HG03521 (cell line): ENCODE data around the gene PEX11A.

ENCODE experiments used
- ATAC-seq: cut with Tn5 transposase; IDR thresholded peaks from one replicate; pipeline ENCODE4 v1.9.1; 2021; ENCODE audit warnings: mild to moderate bottlenecking, moderate library complexity; ENCODE audit not compliant: unreplicated experiment

The PEX11A gene

DNA sequence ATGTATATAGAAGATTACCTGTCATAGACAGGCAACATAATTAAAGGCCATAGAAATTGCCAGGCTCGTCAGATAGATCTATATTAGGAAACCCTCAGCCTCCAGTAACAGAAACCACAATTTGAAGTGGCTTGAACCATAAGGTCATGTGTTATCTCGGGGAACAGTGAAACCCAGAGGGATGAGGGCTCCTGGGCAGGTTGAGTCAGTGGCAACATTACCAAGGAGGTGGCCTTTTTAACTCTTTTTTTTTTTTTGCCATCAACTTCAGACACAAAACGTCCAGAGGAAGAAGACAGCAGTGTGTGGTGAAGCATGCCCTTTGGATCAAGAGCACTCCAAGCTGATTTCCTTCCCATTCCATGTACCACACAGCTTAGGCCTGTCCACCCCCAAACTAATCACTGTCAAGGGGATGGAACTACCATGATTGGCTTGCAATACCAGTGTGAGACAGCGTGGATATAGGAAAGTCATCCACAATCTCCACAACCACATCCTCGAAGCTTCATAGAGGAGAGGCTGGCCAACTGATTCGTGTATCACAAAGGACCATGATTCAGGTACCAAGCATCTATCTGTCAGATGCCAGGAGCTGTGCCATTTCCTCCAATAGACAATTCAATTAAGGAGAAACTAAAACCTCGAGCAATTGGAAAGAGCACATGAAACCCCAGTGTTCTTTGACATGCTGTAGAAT is 34.3 kb downstream of the PEX11A start:
- ATAC-seq, result no peak

GRCh38 chr15:89654847-89655805 is 35.4 kb downstream of the PEX11A start, which contains the start of gene KIF7:
TSS of gene KIF7 (minus strand) at chr15:89655467. CDS start at chr15:89652930, 2,537 bp downstream.
- ATAC-seq, result no peak

DNA sequence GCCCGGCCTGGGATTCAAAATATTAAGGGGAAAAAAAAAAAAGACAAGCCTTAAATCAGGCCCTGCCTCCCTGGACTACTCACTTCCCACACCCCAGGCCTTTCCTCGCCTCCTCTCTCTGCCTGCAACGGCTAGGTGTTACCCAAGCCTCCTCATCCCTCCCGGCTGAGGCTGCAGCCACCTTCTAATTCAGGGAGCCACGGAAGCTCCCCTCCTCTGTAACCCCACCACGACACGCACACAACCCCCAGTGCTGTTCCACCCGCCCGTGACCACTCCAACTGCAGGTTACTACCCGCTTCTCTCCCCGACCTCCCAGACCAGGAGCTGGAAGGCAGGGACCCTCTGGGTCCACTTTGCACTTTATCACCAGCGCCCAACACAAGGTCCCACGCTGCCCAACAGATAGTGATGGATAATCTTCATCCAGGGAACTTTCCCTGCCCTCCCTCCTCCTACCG is 36.2 kb downstream of the PEX11A start:
- no peak for ATAC-seq

DNA sequence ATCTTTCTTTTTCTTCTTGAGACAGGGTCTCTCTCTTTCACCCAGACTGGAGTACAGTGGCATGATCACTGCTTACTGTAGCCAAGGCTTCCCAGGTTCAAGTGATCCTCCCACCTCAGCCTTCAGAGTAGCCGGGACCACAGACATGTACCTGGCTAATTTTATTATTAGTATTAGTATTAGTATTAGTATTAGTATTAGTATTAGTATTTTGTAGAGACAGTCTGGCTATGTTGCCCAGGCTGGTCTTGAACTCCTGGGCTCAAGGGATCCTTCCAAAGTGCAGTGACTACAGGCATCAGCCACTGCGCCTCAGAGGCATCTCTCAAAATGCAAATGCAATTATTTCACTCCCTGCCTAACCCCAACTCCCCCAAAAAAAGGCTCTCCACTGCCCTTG is 37.0 kb downstream of the PEX11A start:
- no peak for ATAC-seq

DNA sequence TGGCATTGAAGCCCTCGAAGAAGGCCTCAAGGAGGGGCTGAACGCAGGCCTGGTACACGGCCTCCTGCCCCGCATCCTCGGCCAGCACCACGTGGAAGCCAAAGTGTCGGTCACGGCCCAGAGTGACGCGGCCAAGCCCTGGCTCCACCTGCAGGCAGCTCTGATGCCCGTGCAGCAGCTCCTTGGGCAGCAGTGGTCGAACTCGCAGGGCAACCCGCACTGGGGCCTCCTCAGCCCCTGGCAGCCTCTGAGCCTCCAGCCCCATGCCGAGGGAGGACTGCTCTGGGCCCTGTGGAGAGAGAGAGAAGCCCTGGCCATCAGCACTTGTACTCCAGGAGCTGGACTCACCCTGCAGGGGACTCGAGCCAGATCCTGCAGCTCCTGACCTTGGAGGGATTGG is 37.9 kb downstream of the PEX11A start:
- ATAC-seq, result no peak

DNA sequence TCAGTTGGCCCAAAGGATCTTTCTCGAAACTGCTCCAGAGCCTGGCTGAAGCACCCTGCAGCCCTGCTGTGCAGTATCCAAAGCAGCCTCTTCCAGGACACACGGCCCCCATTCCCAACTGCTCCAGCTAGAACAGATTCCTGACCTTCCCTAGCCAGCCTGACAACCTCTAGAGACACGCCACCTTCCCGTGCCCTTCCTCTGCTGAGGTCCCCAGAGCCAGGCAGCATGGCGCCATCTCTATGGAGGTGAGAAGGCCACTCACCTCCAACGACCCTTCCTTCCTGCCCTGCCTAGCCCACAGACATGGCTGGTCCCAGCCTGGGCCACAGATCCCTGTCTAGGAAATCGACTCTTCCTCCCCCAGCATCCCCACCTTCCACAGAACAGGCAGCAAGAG is 38.4 kb downstream of the PEX11A start:
- no peak for ATAC-seq

DNA sequence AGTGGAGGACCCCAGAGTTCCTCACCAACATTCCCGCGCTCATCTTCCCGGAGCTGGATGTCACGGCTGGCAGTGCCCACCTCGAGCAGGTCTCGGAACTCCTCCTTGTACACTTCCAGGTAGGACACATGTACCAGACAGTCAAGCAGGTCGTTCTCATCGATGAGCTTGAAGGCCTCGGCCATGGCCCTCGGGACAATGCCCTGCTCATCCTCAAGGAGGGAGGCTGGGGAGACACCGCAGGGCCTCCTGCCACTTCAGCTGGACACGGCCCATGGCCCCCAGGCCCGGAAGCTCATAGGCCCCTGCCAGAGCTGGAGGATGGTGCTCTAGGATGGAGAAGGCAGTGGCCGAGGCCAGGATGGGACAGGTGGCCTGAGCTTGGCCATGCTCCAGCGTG is 40.8 kb downstream of the PEX11A start:
- no peak for ATAC-seq

GRCh38 chr15:89649013-89649625 is 41.4 kb downstream of the PEX11A start:
- ATAC-seq, result no peak

GRCh38 chr15:89648106-89649012 is 42.2 kb downstream of the PEX11A start:
- ATAC-seq, result no peak

DNA sequence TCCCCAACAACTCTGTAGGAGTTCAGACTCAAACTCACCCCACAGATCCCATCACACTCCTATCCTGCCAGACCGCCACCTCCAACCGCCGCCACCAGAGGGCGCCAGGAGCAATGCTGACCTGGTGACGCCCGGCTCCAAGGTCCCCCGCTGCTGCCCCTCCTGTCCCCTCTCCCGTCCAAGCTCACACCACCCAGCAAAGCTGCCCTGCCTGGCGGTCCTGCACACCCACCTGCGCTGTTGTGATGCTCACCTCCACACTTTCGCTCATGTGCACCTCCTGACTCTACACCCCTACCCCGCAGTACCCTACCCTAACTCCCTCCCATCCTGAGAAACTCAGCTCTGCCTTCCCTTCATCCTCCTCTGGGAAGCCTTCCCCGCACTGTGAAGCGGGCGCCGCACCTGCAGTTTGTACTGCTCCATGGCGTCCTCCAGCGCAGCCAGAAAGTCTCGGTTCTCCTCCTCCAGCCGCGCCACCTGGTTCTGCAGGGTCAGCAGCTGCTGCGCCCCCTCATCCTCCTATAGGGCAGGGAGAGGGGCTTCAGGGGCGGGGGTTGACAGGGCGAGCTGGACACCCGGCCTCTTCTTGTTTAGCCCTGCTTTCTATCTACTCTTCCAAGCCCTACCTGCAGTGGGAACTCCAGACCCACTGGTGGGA is 43.2 kb downstream of the PEX11A start:
- ATAC-seq, result no peak

GRCh38 chr15:89646416-89647141 is 44.0 kb downstream of the PEX11A start:
- ATAC-seq, result no peak

GRCh38 chr15:89645680-89646079 is 44.9 kb downstream of the PEX11A start:
- no peak for ATAC-seq

GRCh38 chr15:89642106-89642505 is 48.4 kb downstream of the PEX11A start:
- no peak for ATAC-seq

GRCh38 chr15:89641053-89641452 is 49.5 kb downstream of the PEX11A start:
- ATAC-seq, result no peak

DNA sequence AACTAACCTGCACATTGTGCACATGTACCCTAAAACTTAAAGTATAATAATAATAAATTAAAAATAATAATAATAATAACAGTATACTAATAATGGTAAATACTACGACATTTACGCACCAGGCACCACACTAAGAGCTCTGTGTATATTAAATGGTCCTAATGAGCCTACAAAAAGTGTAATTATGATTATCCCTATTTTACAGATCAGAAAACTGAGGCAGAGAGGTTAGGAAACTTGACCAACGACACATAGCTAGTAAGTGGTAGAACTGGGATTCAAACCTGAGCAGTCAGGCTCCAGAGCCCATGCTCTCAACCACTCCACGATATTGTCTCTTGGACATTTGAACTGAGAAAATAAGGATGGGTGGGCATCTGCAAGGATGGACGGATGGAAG is 50.3 kb downstream of the PEX11A start:
- ATAC-seq, result no peak

- ATAC-seq, result no peak
These were observed 57.0 kb downstream of the PEX11A start for GRCh38 chr15:89633585-89633984.

GRCh38 chr15:89632563-89633430 is 57.8 kb downstream of the PEX11A start:
- ATAC-seq, result no peak

- no peak for ATAC-seq
These were observed 58.7 kb downstream of the PEX11A start for GRCh38 chr15:89631902-89632264.
